HG02885 (cell line): ENCODE measurements around the gene CCR8.
A peak's percentile ranks its signal among the peaks of the same experiment; 100 is the strongest.
"Not testable (repeated sequence)": the region's sequence is repeated elsewhere in the genome, so short reads cannot be mapped to it uniquely, and the experiment has no call there.

Source experiments
- ATAC-seq: cut with Tn5 transposase; IDR thresholded peaks from one replicate; pipeline ENCODE4 v1.9.1; 2021; ENCODE audit warnings: mild to moderate bottlenecking; ENCODE audit not compliant: unreplicated experiment, poor library complexity

Gene CCR8

GRCh38 chr3:39313289-39313688 lies 16.2 kb upstream of the CCR8 start:
- no peak for ATAC-seq

- no peak for ATAC-seq
These were observed 14.1 kb upstream of the CCR8 start for GRCh38 chr3:39315420-39315819.

DNA sequence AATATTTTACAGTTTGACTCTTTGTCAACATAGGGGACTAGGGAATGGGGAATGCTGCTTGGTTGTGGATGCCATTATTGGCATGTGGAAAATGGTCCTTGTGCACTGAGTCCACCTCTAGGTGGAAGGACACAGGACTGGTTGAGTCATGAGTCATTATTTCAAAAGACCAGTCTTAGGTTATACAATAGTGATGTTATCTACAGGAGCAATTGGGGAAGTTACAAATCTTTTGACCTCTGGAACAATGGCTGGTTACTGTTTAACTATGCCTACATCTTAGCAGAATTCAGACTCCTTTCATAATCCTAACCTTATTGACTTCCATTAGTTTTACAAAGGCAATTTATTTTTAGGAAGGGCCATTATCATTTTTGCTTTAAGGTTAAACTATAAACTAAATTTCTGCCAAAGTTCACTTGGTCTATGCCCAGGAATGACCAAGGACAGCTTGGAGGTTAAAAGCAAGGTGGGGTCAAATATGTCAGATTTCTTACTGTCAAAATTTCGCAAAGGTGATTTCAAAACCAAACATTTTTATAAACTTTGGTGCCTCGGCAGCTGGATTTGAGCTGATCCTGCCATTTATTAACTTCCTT lies 11.8 kb upstream of the CCR8 start:
- no peak for ATAC-seq

DNA sequence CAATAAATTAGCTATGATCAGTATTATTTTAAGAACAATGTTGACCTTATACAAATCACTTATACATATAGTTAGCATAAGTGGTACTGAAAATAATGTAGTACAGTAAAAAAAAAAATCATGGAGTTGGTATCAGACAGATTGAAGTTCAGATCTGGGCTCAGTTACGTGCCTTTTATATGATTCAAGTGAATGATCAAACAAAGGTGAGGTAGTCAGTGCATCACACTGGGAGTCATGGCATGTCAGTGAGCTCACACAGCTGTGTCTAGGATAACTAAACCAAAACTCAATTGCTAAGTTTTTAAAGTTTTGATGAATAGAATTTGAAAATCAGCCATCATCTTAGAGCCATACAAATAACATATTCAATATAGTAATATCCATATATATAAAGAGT lies 11.2 kb upstream of the CCR8 start:
- ATAC-seq: no peak

- ATAC-seq: no peak
These were observed 10.3 kb upstream of the CCR8 start for GRCh38 chr3:39319249-39319648.

GRCh38 chr3:39321574-39321983 lies 7.9 kb upstream of the CCR8 start:
- not testable (repeated sequence) for ATAC-seq

DNA sequence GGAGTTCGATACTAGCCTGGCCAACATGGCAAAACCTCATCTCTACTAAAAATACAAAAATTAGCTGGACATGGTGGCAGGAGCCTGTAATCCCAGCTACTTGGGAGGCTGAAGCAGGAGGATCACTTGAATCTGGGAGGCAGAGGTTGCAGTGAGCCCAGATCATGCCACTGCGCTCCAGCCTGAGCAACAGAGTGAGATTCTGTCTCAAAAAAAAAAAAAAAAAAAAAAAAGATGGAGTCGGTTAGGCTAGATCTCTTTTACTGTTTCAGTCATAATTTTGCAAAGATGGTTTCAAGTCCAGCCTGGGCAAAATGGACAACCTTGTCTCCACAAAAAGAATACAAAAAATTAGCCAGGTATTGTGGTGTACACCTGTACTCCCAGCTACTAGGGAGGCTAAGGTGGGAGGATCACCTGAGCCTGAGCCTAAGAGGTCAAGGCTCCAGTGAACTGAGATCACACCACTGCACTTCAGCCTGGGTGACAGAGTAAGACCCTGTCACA lies 7.2 kb upstream of the CCR8 start:
- ATAC-seq: not testable (repeated sequence)

DNA sequence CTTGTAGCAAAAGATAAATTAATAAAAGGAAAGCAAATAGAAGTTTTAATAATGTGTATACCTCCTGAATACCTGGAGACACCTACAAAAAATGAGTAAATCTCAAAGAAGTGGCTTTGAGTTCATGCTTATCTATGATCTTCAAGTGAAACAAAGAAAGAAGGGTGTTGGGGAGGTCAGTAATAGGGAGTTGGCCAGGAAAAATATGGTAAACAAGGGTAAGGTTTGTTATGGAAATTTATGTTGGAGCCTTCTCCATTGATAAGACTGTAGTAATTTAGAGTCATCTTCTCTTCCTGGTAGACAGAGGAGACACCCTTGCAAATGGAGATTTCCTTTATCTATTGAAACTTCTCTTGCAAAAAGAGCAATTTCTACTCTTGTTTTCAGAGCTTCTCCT lies 6.6 kb upstream of the CCR8 start:
- ATAC-seq: no peak

- ATAC-seq: no peak
These were observed 6.0 kb upstream of the CCR8 start for GRCh38 chr3:39323494-39323893.

GRCh38 chr3:39325236-39325635 lies 4.3 kb upstream of the CCR8 start:
- no peak for ATAC-seq

DNA sequence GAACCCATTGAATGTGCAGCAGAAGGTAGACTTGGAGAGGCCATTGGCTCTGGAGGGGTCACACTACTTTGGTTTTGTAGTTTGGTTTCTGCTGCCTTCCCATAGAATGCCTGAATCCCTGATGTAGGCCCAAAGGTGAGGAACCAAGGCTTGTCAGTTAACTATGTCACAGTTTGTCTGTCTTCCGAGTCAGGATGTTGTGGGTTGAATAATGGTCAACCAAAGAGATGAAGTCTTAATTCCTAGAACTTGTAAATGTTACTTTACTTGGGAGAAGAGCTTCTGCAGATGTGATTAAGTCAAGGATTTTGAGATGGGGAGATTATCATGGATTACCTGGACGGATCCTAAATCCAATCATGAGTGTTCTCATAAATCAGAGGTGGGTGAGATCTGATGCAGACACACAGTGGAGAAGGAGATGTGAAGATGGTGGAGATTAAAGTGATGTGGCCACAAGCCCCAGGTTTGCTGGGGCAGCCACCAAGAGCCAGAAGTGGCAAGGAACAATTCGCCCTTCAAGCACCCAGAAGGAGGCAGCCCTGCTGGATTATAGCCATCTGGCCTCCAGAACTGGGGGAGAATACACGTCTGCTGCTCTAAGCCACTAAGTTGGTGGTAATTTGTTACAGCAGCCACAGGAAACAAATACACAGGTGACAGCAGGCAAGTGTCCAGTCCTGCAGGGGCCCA lies 2.3 kb upstream of the CCR8 start:
- ATAC-seq: peak; percentile 15

DNA sequence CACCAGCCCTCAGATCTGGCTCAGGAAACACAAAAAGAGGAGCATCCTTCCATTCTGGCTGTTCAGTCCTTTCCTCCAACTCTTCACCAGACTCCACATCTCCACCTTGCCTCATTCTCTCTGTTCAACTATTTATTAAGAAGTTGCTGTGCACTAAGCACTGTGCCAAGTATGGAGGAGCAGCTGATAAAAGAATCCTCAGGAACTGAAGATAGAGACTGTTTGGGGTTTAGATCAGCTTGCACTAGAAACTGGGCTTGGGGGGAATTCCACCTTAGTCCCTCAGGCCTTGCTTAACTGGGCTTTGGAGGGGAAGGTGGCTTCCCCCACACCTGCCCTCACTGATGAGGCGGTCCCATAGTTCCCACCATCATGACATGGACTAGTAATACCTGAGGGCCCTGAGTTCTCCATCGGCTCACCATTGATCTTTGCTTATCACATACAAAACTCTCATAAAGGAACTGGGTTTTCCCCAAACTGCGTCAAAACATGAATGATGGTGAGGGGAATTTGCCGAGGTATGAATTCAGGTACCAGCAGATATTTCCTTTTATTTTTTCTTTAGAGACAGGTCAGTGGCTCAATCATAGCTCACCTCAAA lies 1.7 kb upstream of the CCR8 start:
- ATAC-seq: peak; percentile 78

GRCh38 chr3:39330824-39331223 lies 1.3 kb downstream of the CCR8 start:
- no peak for ATAC-seq

DNA sequence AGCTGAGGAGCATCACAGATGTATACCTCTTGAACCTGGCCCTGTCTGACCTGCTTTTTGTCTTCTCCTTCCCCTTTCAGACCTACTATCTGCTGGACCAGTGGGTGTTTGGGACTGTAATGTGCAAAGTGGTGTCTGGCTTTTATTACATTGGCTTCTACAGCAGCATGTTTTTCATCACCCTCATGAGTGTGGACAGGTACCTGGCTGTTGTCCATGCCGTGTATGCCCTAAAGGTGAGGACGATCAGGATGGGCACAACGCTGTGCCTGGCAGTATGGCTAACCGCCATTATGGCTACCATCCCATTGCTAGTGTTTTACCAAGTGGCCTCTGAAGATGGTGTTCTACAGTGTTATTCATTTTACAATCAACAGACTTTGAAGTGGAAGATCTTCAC lies 3.0 kb downstream of the CCR8 start:
- ATAC-seq: no peak

GRCh38 chr3:39333607-39334006 lies 4.1 kb downstream of the CCR8 start:
- ATAC-seq: no peak

- ATAC-seq: no peak
These were observed 4.7 kb downstream of the CCR8 start for GRCh38 chr3:39334205-39334604.

- ATAC-seq: no peak
These were observed 8.7 kb downstream of the CCR8 start for GRCh38 chr3:39338201-39338600.

GRCh38 chr3:39339086-39339485 lies 9.6 kb downstream of the CCR8 start:
- ATAC-seq: no peak

DNA sequence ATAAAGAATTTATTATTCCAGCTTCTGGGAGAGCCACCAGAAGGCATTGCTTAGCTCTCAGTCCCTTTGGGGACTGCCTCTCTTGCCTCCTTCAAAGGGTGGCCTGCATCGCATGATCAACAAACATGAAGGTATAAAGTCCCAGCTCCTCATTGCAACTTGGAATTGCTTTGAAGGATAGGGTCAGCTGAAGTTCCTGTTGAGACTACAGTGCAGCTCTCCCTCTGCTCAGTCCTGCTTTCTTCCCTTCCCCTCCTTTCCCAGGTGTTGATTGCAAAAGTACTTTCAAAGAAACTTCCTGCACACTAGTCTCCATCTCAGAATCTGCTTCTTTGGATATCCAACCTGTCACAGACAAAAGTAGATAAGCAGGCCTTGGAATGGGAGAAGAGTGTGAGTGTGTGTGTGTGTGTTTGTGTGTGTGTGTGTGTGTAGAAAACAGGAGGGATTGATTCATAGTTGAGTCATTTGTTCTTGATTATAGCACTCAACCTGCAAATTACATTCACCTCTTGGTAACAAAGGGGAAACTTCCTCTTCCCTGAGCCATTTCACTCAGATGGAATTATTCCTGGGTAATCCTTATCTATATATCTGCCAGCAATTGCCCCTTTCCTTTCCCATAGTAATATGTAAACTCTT lies 13.7 kb downstream of the CCR8 start:
- ATAC-seq: no peak

- no peak for ATAC-seq
These were observed 14.3 kb downstream of the CCR8 start for GRCh38 chr3:39343760-39344159.

DNA sequence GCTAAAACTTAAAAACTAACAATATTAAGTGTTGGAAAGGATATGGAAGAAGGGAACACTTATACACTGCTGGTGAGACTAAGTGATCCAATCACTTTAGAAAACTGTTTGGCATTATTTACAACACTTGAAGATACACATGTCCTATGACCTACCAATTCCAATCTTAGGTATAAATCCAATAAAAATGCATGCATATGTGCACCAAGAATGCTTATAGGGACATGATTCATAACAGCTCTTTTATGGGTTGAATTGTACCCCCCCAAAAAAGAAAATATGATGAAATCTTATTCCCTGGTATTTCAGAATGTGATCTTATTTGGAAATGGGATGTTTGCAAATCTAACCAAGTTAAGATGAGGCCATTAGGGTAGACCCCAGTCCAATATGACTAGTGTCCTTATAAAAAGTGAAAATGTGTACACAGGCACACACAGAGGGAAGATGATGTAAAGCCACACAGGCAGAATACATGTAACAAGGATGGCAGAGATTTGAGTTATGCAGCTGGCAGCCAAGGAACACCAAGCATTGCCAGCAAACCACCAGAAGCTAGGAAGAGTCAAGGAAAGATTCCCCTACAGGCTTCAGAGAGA lies 15.3 kb downstream of the CCR8 start:
- no peak for ATAC-seq
